H1 (cell line): ENCODE measurements around the gene CDT1. TPM values are rescaled to one million over a fixed set of nuclear protein-coding genes. Genes with fewer than 3 reads are reported as not detected.

Experiments used
- CTCF ChIA-PET: fragments of 300-600 bp; sonication (Branson Sonifier 250); formaldehyde crosslinking; loops from one replicate; lab custom pipeline; 2021; ENCODE audit not compliant: partially characterized antibody; lab: Charles Lee
- POLR2A ChIA-PET: fragments of 300-600 bp; sonication (Branson Sonifier 250); formaldehyde crosslinking; loops from one replicate; lab custom pipeline; 2021; ENCODE audit warnings: inconsistent platforms; ENCODE audit not compliant: partially characterized antibody; lab: Charles Lee
- DNase-seq, 2 experiments: peaks; one replicate each; pipeline versions ENCODE4 v3.0.0 to v3.0.0-alpha.2; 2010 to 2022; ENCODE audit warnings: low spot score in 2 of 2, low read depth in 1 of 2, mixed read lengths in 1 of 2
- FAIRE-seq: peaks from 2 replicates; lab custom pipeline; 2011; peaks lifted over from hg19 to GRCh38; lab: Jason Lieb, UNC
- H2AFZ ChIP-seq: 2 replicates; pipeline ENCODE4 v1.8.1; 2012; ENCODE audit warnings: low read length, inconsistent platforms
- H2AK5ac ChIP-seq: 2 replicates; pipeline ENCODE4 v1.6.1; 2013; ENCODE audit warnings: low read depth, low read length
- H2BK120ac ChIP-seq: replicated peaks from 2 replicates; pipeline ENCODE3; 2013; ENCODE audit warnings: low read depth, low read length, inconsistent platforms
- H2BK12ac ChIP-seq: 2 replicates; pipeline ENCODE4 v1.6.1; 2013; ENCODE audit warnings: low read depth, low read length
- H2BK15ac ChIP-seq: 2 replicates; pipeline ENCODE4 v1.6.1; 2013; ENCODE audit warnings: low read length
- H2BK20ac ChIP-seq: 2 replicates; pipeline ENCODE4 v1.6.1; 2013; ENCODE audit warnings: low read length
- H2BK5ac ChIP-seq: 2 replicates; pipeline ENCODE4 v1.6.1; 2013; ENCODE audit warnings: low read depth, low read length
- H3K14ac ChIP-seq: 2 replicates; pipeline ENCODE4 v1.6.1; 2013; ENCODE audit warnings: inconsistent platforms; ENCODE audit not compliant: insufficient read length
- H3K18ac ChIP-seq: 2 replicates; pipeline ENCODE4 v1.6.1; 2013; ENCODE audit warnings: low read length; ENCODE audit errors: extremely low read depth
- H3K23ac ChIP-seq: 2 replicates; pipeline ENCODE4 v1.6.1; 2013; ENCODE audit warnings: inconsistent platforms; ENCODE audit not compliant: insufficient read length
- H3K23me2 ChIP-seq: 2 replicates; pipeline ENCODE4 v1.6.1; 2013; ENCODE audit warnings: low read depth, low read length
- H3K27ac ChIP-seq: 2 replicates; pipeline ENCODE4 v1.6.1; 2011; ENCODE audit warnings: low read depth, low read length, inconsistent platforms
- H3K27me3 ChIP-seq, 4 experiments: replicated peaks in 1 of 4; 1 replicate in 1 of 4; 2 replicates in 3 of 4; pipeline versions ENCODE4 v1.6.1 to v1.8.1; 2011 to 2013; ENCODE audit warnings: low read length in 3 of 4, mild to moderate bottlenecking in 3 of 4, inconsistent platforms in 2 of 4, mixed read lengths in 2 of 4, moderate library complexity in 1 of 4; ENCODE audit not compliant: control insufficient read depth in 3 of 4, insufficient read depth in 3 of 4; ENCODE audit errors: extremely low read depth in 1 of 4
- H3K36me3 ChIP-seq, 4 experiments: 2 replicates each; pipeline versions ENCODE4 v1.6.1 to v1.8.1; 2011 to 2013; ENCODE audit warnings: mild to moderate bottlenecking in 4 of 4, low read length in 3 of 4, moderate library complexity in 2 of 4, control low read depth in 1 of 4, inconsistent platforms in 1 of 4; ENCODE audit not compliant: insufficient read depth in 4 of 4, control insufficient read depth in 2 of 4
- H3K4ac ChIP-seq: replicated peaks from 2 replicates; pipeline ENCODE3; 2013; ENCODE audit warnings: low read length, low read depth, mixed read lengths, inconsistent platforms; ENCODE audit not compliant: insufficient read length
- H3K4me1 ChIP-seq, 4 experiments: replicated peaks in 1 of 4; 1 replicate in 1 of 4; 2 replicates in 3 of 4; pipeline versions ENCODE4 v1.6.1 to v1.8.1; 2011 to 2013; ENCODE audit warnings: low read length in 3 of 4, inconsistent platforms in 2 of 4, mixed read lengths in 1 of 4; ENCODE audit not compliant: insufficient read depth in 4 of 4, control insufficient read depth in 3 of 4
- H3K4me2 ChIP-seq, 2 experiments: 2 replicates each; pipeline versions ENCODE4 v1.6.1 to v1.8.1; 2011 to 2013; ENCODE audit warnings: low read depth in 2 of 2, low read length in 2 of 2, control low read depth in 1 of 2, inconsistent platforms in 1 of 2, mild to moderate bottlenecking in 1 of 2; ENCODE audit not compliant: insufficient read depth in 1 of 2
- H3K4me3 ChIP-seq, 4 experiments: fragments of 200-600, 300-600 bp in 1 of 4; sonication (generic), shearing (Covaris generic), sonication (Bioruptor Twin) in 1 of 4; 2 replicates each; pipeline versions ENCODE4 v1.5.1 to v1.8.1; 2011 to 2016; ENCODE audit warnings: low read length in 4 of 4, low read depth in 3 of 4, control low read depth in 2 of 4, inconsistent platforms in 2 of 4, mild to moderate bottlenecking in 2 of 4, mixed read lengths in 1 of 4, moderate library complexity in 1 of 4; ENCODE audit not compliant: insufficient read depth in 2 of 4; ENCODE audit errors: extremely low read depth in 1 of 4
- H3K56ac ChIP-seq: replicated peaks from 2 replicates; pipeline ENCODE3; 2013; ENCODE audit warnings: low read depth, mild to moderate bottlenecking, mixed read lengths, low read length, inconsistent platforms; ENCODE audit not compliant: insufficient read length
- H3K79me1 ChIP-seq: 2 replicates; pipeline ENCODE4 v1.6.1; 2013; ENCODE audit warnings: low read depth, low read length, control low read depth
- H3K79me2 ChIP-seq, 2 experiments: 2 replicates each; pipeline versions ENCODE4 v1.6.1 to v1.8.1; 2012 to 2013; ENCODE audit warnings: low read length in 2 of 2, mild to moderate bottlenecking in 2 of 2, inconsistent platforms in 1 of 2; ENCODE audit not compliant: insufficient read depth in 2 of 2, control insufficient read depth in 1 of 2
- H3K9ac ChIP-seq, 4 experiments: replicated peaks in 1 of 4; 1 replicate in 1 of 4; 2 replicates in 3 of 4; pipeline versions ENCODE4 v1.6.1 to v1.8.1; 2011 to 2013; ENCODE audit warnings: low read depth in 3 of 4, low read length in 3 of 4, control low read depth in 2 of 4, mild to moderate bottlenecking in 2 of 4, moderate library complexity in 2 of 4, inconsistent platforms in 1 of 4; ENCODE audit errors: extremely low read depth in 1 of 4
- H3K9me3 ChIP-seq, 2 experiments: 2 replicates each; pipeline versions ENCODE4 v1.6.1 to v1.8.1; 2012 to 2013; ENCODE audit warnings: mild to moderate bottlenecking in 2 of 2, moderate library complexity in 2 of 2, control low read depth in 1 of 2, inconsistent platforms in 1 of 2, low read depth in 1 of 2, low read length in 1 of 2, mixed read lengths in 1 of 2; ENCODE audit not compliant: insufficient read depth in 2 of 2
- H4K20me1 ChIP-seq, 2 experiments: replicated peaks in 1 of 2; 2 replicates each; pipeline versions ENCODE3 to v1.8.1; 2011 to 2013; ENCODE audit warnings: inconsistent platforms in 2 of 2, low read length in 2 of 2, mild to moderate bottlenecking in 1 of 2; ENCODE audit not compliant: insufficient read depth in 2 of 2, control insufficient read depth in 1 of 2
- H4K5ac ChIP-seq: 2 replicates; pipeline ENCODE4 v1.6.1; 2013; ENCODE audit warnings: low read length, low read depth, mixed read lengths, inconsistent platforms; ENCODE audit not compliant: insufficient read length
- H4K8ac ChIP-seq: 2 replicates; pipeline ENCODE4 v1.8.0; 2013; ENCODE audit warnings: mild to moderate bottlenecking, moderate library complexity, low read length, inconsistent platforms; ENCODE audit not compliant: insufficient read depth; ENCODE audit errors: extremely low read depth
- H4K91ac ChIP-seq: replicated peaks from 2 replicates; pipeline ENCODE3; 2013; ENCODE audit warnings: low read length, mixed read lengths, inconsistent platforms; ENCODE audit not compliant: insufficient read length
- CTBP2 ChIP-seq: IDR thresholded peaks from 2 replicates; pipeline ENCODE4 v1.7.0; 2011; ENCODE audit warnings: borderline replicate concordance, mild to moderate bottlenecking, moderate library complexity, mixed read lengths, low read length; ENCODE audit not compliant: insufficient read depth, insufficient read length
- E2F6 ChIP-seq: IDR thresholded peaks from 2 replicates; pipeline ENCODE4 v1.6.1; 2012; ENCODE audit warnings: inconsistent platforms
- GTF2F1 ChIP-seq: IDR thresholded peaks from 2 replicates; pipeline ENCODE4 v1.6.1; 2012; ENCODE audit warnings: low read depth, low read length, improper control_type of control experiment, borderline replicate concordance
- NRF1 ChIP-seq: IDR thresholded peaks from 2 replicates; pipeline ENCODE4 v1.6.1; 2011; ENCODE audit warnings: mild to moderate bottlenecking, low read depth, low read length, improper control_type of control experiment
- RNF2 ChIP-seq: fragments of 200-900, 300-1000 bp; sonication (generic); IDR thresholded peaks from 2 replicates; pipeline ENCODE4 v1.7.1; 2016; ENCODE audit warnings: borderline replicate concordance, low read depth, mild to moderate bottlenecking, antibody characterized with exemption, low read length; ENCODE audit not compliant: poor library complexity, severe bottlenecking; ENCODE audit errors: missing control alignments
- WGBS, 2 experiments: shearing (Covaris generic) in 1 of 2; methylation state at CpG; one replicate each; pipeline versions ENCODE4 v1.1.6 to v1.1.7; 2013 to 2015; ENCODE audit warnings: low lambda C conversion rate in 2 of 2, mixed read lengths in 2 of 2, inconsistent platforms in 1 of 2, low coverage in 1 of 2, missing lambda C conversion rate in 1 of 2; ENCODE audit not compliant: insufficient replicate concordance in 2 of 2, insufficient coverage in 1 of 2, insufficient read length in 1 of 2; ENCODE audit errors: extremely low coverage in 1 of 2, missing lambda C conversion rate in 1 of 2; 5-methylcytosine and 5-hydroxymethylcytosine counted together
- polyA plus RNA-seq, 7 experiments: library from polyadenylated mRNA; depleted of rRNA in 3 of 7; stranded (reverse) in 5 of 7; unstranded in 2 of 7; fragments of >200 nt in 5 of 7; fragments of 200-250 nt in 2 of 7; gene quantifications; 1 replicate in 5 of 7; 2 replicates in 1 of 7; 4 replicates in 1 of 7; pipeline versions ENCODE4 v1.2.1 to v1.2.3, GENCODE V29; 2011 to 2013; ENCODE audit warnings: missing spikeins in 2 of 7, mixed read lengths in 2 of 7
- total RNA-seq: library from RNA; stranded (reverse); fragmentation: NEBNext Ultra II Directional; extraction: Animal tissue kit (Norgen Biotek cat#: 25700); gene quantifications from 2 replicates; pipeline ENCODE4 v1.2.1, GENCODE V29; 2021

Gene CDT1
- total and polyA plus RNA-seq, 2 of the 8 experiments (the other 6 are each of a cell fraction or from before 2014, with no cell fraction given): 76.7 to 95.4 TPM

DNA sequence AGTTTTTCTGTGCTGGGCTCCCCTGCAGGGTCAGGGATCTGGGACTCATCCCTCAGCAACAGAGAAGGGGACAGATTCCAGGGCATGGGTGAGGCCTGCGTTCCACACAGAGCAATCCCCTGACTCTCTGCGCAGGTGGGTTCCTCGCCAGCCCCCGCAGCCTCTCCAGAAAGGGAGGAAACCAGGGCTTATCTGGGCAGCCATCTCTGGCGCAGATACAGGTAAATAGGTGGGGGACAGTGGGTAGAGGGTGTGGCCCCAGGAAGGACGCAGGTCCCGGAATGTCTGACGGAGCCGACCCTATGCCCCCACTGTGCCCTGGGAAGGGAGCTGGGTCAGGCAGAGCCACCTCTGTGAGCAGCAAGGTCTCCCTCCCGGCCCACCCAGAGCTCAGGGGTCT, 41.8 kb upstream of the CDT1 start:
- no peak overlapping the region for H2BK120ac ChIP-seq
- 82% methylated on average over 6 of the region's 10 CpGs; no CpG with 5 or more reads in 1 of the 2 experiments for WGBS, 2 experiments
- ChIA-PET CTCF (interaction anchor here (1.2 to 25.0 kb wide), 8 partner anchors 9 to 97 kb away, joined by 3 to 251 read pairs (median 30); no protein-coding TSS in a partner anchor), POLR2A (interaction anchor here (1.0 to 4.1 kb wide), 4 partner anchors 11 to 26 kb away, joined by 3 to 22 read pairs (median 10); no protein-coding TSS in a partner anchor)
- H3K9ac ChIP-seq: no peak overlapping the region
- H3K18ac ChIP-seq: no peak overlapping the region; the same call in 1 of the 2 replicates
- no peak overlapping the region for H3K23ac ChIP-seq
- H3K9me3 ChIP-seq: no peaks in the 10 kb centered on the region
- TF ChIP-seq RNF2 (no peak), GTF2F1 (no peak), E2F6 (no peak), CTBP2 (no peak), NRF1 (no peak)
- no peak overlapping the region for H3K27ac ChIP-seq
- no peak overlapping the region for H2BK15ac ChIP-seq
- no peak overlapping the region for H4K91ac ChIP-seq
- no peaks in the 10 kb centered on the region for H3K27me3 ChIP-seq
- H4K20me1 ChIP-seq: peaks cover 0 to 11% of the 10 kb centered on the region in 2 experiments
- H4K5ac ChIP-seq: no peak overlapping the region
- no peak overlapping the region for H3K14ac ChIP-seq
- no peak overlapping the region for H3K4ac ChIP-seq
- H3K79me1 ChIP-seq: peaks cover 5% of the 10 kb centered on the region
- H2BK5ac ChIP-seq: 0 out of 2 replicates have a peak overlapping the region, but pooled peaks have one; percentile 82
- no peak overlapping the region for H4K8ac ChIP-seq
- 0 out of 2 replicates have a peak overlapping the region, but pooled peaks have one; percentile 17 for H2BK12ac ChIP-seq
- peaks cover 4 to 33% (median 28%) of the 10 kb centered on the region in 4 experiments for H3K4me1 ChIP-seq
- H2BK20ac ChIP-seq: no peak overlapping the region
- H3K56ac ChIP-seq: no peak overlapping the region
- H3K36me3 ChIP-seq: no peaks in the 10 kb centered on the region
- no peaks in the 10 kb centered on the region for H3K23me2 ChIP-seq
- 0 out of 2 replicates have a peak overlapping the region, but pooled peaks have one; percentile 92 for H2AK5ac ChIP-seq
- FAIRE-seq: no peak
- peaks cover 0 to under 1% of the 10 kb centered on the region in 2 experiments; a peak in 1 of 4 replicates for H3K79me2 ChIP-seq
- DNase-seq: no peak
- no peak overlapping the region for H2AFZ ChIP-seq
- no peak overlapping the region for H3K4me3 ChIP-seq
- no peak overlapping the region for H3K4me2 ChIP-seq
